ENCODE results near the gene AUTS2. TPM values are rescaled to one million over a fixed set of nuclear protein-coding genes. Genes with fewer than 3 reads are reported as not detected.

AUTS2 gene
- total RNA-seq, 1 experiment from 2014 or later: 50.0 TPM

- H3K4me3 Mint-ChIP-seq: no peak overlapping the region
- no peaks in the 10 kb centered on the region for H3K27me3 Mint-ChIP-seq (ENCODE audit: low read depth)
- H3K4me1 Mint-ChIP-seq: peaks cover 29% of the 10 kb centered on the region
- DNase-seq (ENCODE audit: low spot score) (no peak), ATAC-seq (no peak)
- CTCF ChIA-PET: no interaction called here
- peaks cover 4% of the 10 kb centered on the region; the same call in 1 of the 2 replicates for H3K9me3 Mint-ChIP-seq
- TF ChIP-seq ATF6 (CRISPR knock-in tag; IDR thresholded peaks at IDR 0.05): no peak
- no peak for TF ChIP-seq AFF4 (CRISPR knock-in tag; IDR thresholded peaks at IDR 0.05; ENCODE audit: borderline replicate concordance)
- no peak for TF ChIP-seq AR (CRISPR knock-in tag; IDR thresholded peaks at IDR 0.05)
- no peak for TF ChIP-seq MLX (CRISPR knock-in tag; IDR thresholded peaks at IDR 0.05)
- no peak for TF ChIP-seq ZNF416 (CRISPR knock-in tag; IDR thresholded peaks at IDR 0.05)
- TF ChIP-seq SP1 (CRISPR knock-in tag; conservative IDR thresholded peaks at IDR 0.05): no peak
- no peak for TF ChIP-seq FOXK1 (CRISPR knock-in tag; IDR thresholded peaks at IDR 0.05)
- TF ChIP-seq MYBL2 (CRISPR knock-in tag; IDR thresholded peaks at IDR 0.05): no peak
- no peak for TF ChIP-seq ZNF396 (CRISPR knock-in tag; IDR thresholded peaks at IDR 0.05; ENCODE audit: borderline replicate concordance)
- TF ChIP-seq FOXP1 (CRISPR knock-in tag; IDR thresholded peaks at IDR 0.05; ENCODE audit: borderline replicate concordance): no peak
- TF ChIP-seq RORB (CRISPR knock-in tag; IDR thresholded peaks at IDR 0.05): no peak
- no peak for TF ChIP-seq TEAD1 (CRISPR knock-in tag; IDR thresholded peaks at IDR 0.05)
- TF ChIP-seq ZNF425 (CRISPR knock-in tag; conservative IDR thresholded peaks at IDR 0.05): no peak
- no peak for TF ChIP-seq ZNF138 (CRISPR knock-in tag; conservative IDR thresholded peaks at IDR 0.05)
- TF ChIP-seq ERG (CRISPR knock-in tag; IDR thresholded peaks at IDR 0.05): no peak
- no peak for TF ChIP-seq NR1H2 (CRISPR knock-in tag; IDR thresholded peaks at IDR 0.05)
- TF ChIP-seq NR2C2 (CRISPR knock-in tag; IDR thresholded peaks at IDR 0.05): no peak
- TF ChIP-seq JAZF1 (CRISPR knock-in tag; IDR thresholded peaks at IDR 0.05): no peak
- TF ChIP-seq GRHL2 (CRISPR knock-in tag; IDR thresholded peaks at IDR 0.05; ENCODE audit: insufficient replicate concordance, severe bottlenecking): no peak
- POLR2A ChIA-PET: no interaction called here
- no peaks in the 10 kb centered on the region for H3K36me3 Mint-ChIP-seq
- H3K27ac Mint-ChIP-seq: no peak overlapping the region
Observed at GRCh38 chr7:69686366-69686765, 88.1 kb downstream of the AUTS2 start.
